Posterior vena cava (tissue), 2 donors: ENCODE results near the gene KASH5. TPM values are rescaled to one million over a fixed set of nuclear protein-coding genes. Genes with fewer than 3 reads are reported as not detected.
A peak's percentile ranks its signal among the peaks of the same experiment; 100 is the strongest.

Source experiments
- DNase-seq: peaks from one replicate; pipeline ENCODE4 v3.0.0-alpha.2; 2020; ENCODE audit warnings: low spot score
- intact Hi-C, 2 donors: fragments of 100-400 bp; cut with DNase I; formaldehyde crosslinking; loops; one replicate each; pipeline versions ENCODE4 v1.14.1 to v1.14.2; 2022 to 2023
- long read RNA-seq, 2 donors: library from polyadenylated mRNA; unstranded; transcript quantifications; one replicate each; pipeline ENCODE4 v2.0.0, GENCODE V29; 2020 to 2021
- total RNA-seq, 2 donors: library from RNA; stranded (reverse); fragmentation: NEBNext Ultra II Directional; extraction: Animal tissue kit (Norgen Biotek cat#: 25700); gene quantifications; one replicate each; pipeline ENCODE4 v1.2.1, GENCODE V29; 2021
- donor health status: DM: yes; HTN: yes; CAD: no.
- donor health status: DM: yes; HTN: yes; CAD: no.

The KASH5 gene
- total RNA-seq: not detected
- long read RNA-seq, donor 1: 0 reads
- long read RNA-seq, donor 2: 0 reads

DNA sequence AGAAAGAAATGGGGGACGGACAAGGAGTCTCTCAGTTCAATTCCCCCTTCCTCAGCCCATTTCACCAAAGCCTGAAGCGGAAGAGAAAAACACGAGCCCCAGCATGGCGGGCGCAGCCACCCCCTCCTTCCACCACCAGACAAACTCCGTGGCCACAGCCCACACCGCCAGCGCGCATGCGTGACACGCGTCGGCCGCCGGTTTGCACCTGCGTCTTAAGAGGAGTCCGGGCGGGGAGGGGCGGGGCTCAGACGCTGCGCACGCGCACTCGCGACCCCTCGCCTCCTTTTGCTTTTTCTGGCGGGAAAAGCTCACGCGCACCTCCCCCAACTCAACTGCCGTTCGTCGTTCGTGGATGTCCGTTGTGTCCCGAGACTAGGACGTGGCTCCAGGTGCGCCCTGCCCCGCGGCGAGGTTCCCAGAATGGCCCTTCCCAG is at the start of gene KASH5:
KASH5 (plus strand) TSS at position 314 of the 437 bp plus-strand sequence. CDS start 2,635 bp downstream, outside the sequence.
- DNase-seq: peak; percentile 95
- intact Hi-C loops: no loop called here

GRCh38 chr19:49338691-49339300 is 49.3 kb upstream of the KASH5 start:
- DNase-seq: peak; percentile 84
- intact Hi-C loops: no loop called here

DNA sequence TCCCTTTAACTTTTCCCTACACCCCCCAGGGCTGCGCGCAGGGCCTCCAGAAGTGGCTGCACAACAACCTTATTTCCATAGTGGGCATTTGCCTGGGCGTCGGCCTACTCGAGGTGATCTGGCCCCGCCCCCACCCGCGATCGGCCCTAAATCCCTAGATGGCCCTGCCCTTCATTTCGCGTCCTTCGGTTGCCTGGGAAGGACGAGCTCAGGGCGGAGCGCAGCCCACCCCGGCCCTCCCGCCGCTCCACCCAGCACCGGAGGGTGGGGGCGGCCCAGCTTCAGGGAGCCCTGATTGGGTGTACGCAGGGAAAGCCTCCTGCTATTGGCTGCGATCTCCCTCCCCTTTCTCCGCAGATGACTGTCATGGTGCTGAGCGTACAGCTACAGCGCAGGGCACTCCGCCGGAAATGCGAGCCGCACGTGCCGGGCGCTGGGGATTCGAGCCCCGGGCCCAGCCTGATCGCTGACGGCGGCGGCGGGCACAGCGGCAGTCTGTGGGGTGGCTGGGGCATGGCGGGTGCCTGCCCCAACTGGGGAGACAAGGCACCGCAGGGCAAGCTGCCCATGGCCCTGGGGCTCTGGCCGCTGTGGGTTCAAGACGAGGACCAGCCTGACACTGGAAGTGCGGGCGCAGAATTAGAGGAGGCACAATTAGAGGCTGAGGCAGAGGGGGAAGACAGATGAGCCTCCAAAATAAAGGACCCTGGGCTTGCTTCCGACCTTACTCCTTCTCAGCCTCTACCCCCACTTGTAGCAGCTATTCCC is 48.6 kb upstream of the KASH5 start:
- intact Hi-C loops: no loop called here
- peak; percentile 95 for DNase-seq

DNA sequence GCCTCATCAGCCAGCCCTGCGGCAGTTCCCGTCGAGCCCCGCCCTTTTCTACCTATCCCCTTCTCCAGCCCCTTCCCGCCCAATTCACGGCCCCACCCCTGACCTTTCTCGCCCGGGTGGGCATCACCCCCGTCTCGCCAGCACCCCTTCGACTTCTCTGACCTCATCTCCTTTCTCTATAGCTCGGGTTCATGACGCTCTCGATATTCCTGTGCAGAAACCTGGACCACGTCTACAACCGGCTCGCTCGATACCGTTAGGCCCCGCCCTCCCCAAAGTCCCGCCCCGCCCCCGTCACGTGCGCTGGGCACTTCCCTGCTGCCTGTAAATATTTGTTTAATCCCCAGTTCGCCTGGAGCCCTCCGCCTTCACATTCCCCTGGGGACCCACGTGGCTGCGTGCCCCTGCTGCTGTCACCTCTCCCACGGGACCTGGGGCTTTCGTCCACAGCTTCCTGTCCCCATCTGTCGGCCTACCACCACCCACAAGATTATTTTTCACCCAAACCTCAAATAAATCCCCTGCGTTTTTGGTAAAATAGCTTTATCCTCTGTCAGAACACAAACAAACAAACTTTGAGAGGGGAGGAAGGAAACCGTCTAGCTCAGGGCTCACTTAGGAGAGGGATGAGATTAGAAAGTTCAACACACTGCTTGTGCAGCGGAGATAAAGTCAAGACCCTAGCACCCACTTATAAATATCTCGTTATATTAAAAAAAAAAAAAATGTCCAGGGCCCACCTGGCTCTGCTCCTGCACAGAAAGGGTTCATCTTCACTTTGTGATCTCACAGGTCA is 47.8 kb upstream of the KASH5 start:
- intact Hi-C loops: no loop called here
- peak; percentile 87 for DNase-seq

DNA sequence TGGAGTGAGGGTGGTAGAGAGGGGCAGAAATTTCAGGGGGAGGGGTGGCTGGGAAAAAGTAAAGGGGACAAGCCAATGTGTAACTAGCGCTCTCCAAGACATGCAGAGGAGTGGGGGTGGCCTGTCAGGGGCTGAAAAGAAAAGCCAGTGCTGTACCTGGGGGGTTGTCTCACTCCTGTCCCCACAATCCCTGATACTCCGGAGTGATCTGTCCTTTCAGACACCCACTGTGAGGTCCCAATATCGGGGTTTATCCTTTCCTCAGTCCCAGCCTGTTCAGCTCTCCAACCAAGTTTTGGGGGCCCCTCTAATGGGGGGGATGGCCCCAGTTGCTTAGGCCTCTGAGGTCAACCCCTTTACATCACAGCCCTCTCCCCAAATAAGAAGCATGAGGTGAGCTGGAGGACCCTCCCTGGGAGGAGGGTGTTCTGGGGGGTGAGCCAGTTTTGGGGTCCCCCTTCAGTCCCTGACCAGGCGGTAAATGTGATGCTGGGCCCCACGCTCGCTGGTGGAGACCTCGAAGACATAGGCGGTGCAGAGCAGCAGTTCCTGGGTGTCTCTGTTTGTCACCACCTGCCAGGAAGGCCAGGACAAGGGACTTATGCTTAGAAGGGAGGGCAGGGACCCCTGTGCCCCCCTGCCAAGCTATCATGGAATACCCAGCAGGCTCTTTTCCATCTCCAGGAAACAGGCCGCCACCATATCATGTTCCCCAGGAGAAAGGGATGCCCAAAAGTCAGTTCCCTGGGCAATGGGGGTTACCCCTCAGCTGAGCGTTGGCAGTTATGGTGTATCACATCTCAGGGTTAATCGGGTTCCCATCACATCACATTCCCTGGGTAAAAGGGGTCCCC is 47.0 kb upstream of the KASH5 start:
- intact Hi-C loops: no loop called here
- DNase-seq: peak; percentile 67

- intact Hi-C loops: no loop called here
- peak; percentile 67 for DNase-seq
These were observed 45.7 kb upstream of the KASH5 start for GRCh38 chr19:49342291-49342721.

DNA sequence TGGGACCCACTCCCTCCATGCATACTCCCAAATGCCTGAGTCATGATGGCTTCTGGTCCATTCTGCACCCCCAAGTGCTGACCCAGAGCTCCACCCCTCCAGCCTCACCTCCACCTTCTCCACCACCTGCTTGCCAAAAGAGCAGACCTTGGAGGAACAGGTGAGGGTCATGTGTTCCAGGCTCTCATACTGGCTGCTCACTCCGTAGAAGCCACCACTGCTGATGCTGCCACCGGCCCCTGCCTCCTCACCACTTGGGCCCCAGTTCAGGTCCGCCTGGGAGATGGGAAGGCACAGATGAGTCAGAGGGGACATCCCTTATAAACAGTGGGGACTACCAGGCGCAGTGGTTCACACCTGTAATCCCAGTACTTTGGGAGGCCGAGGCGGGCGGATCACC is 44.9 kb upstream of the KASH5 start:
- intact Hi-C loops: no loop called here
- DNase-seq: peak; percentile 72

- intact Hi-C loops: no loop called here
- peak; percentile 49 for DNase-seq
These were observed 43.3 kb upstream of the KASH5 start for GRCh38 chr19:49344505-49345423.

DNA sequence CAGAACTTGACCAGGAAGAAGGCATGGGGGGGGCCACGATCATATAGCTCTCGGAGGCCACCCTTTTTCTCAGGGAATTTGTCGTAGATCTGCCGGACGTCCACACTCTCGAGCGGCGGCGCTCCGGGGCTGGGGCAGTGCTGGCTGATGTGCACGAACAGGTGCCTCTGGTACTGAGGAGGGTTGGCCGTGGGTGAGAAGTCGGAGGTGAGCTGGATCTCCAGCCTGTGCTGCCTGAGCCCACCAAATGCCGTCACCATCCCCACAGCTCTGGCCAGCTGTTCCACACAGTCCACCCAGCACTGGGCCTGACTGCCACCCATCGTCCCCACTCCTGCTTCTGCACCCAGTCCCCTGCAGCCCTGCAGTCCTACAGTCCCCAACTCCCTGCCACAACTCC is 40.9 kb upstream of the KASH5 start:
- intact Hi-C loops: no loop called here
- DNase-seq: peak; percentile 67

GRCh38 chr19:49347835-49348234 is 40.2 kb upstream of the KASH5 start:
- no peak for DNase-seq
- intact Hi-C loops: no loop called here

DNA sequence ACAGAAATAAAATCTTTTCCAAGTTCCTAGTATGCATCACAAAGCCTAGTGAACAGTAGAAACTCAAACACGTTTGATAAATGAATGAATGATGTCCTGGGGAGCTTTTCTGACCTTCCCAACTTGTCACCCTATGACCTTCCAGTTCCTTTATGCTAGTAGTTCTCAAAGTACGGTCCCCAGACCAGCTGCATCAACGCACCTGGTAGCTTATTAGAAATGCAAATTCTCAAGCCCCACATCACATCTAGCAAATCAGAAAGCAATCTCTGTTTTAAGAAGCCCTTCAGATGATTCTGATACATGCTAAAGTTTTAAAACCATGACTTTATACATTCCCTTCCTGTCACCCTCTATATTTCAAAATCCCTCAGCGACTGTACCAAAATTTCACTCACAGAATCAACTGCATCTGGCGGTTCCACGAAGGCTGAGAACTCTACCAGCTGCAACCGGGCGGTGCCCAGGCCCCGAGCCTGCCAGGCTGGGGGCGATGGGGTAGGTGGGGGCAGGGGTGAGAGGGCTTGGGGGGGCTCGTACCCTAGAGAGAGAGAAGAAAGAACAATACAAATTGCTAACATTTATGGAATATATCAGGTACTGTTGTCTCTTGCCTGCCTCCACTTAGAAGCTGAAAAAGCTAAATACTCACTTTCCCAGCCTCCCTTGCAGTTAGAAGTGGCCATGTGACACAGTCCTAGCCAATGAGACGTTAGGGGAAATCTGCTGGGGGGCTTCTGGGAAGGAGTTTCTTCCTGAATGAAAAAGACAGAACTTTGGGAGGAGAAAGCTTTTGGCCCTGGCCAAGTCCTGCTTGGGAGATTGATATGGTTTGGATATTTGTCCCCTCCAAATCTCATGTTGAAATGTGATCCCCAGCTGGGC is 39.5 kb upstream of the KASH5 start:
- intact Hi-C loops: no loop called here
- DNase-seq: no peak

GRCh38 chr19:49349567-49349966 is 38.5 kb upstream of the KASH5 start:
- no peak for DNase-seq
- intact Hi-C loops: no loop called here

DNA sequence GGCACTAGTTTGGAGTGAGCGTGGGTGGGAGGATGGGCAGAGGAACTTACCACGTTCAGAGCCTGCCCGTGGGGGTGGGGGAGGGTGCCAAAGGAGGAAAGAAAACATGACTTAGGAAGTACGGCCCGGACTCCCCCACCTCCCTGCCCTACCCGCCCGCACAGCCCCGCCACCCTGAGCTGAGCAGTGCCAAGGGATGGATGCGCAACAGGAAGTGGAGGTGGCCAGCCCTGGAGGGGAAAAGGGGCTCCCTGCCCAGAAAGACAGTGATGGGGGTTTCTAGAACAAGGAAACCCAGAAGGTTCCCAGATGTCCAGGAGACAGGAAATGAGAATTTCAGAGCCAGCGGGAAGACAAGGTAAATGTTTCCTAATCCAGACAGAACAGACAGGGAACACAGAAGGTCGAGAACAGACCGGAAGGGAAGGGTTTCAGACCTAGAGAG is 32.1 kb upstream of the KASH5 start:
- no peak for DNase-seq
- intact Hi-C loops: no loop called here

- DNase-seq: no peak
- intact Hi-C loops: no loop called here
These were observed 31.7 kb upstream of the KASH5 start for GRCh38 chr19:49356382-49356781.

DNA sequence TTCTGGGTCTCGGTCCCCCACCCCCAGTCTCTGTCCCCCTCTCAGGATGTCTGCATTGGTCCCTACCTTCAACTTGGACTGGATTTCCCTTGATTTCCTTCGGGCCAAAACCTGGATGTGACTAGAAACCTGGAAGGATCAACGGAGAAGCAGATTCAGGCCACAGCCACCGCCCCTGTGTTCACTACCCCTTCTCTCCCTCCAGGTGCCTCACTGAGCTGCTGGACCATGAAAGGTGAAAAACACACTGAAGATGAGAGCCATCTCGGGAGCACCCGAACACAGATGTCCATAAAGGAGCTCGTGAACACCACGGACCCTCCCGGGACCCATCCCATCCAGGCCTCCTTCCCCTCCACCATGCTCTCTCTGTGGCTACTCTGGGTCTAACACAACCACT is 30.9 kb upstream of the KASH5 start:
- intact Hi-C loops: no loop called here
- DNase-seq: no peak

GRCh38 chr19:49359851-49360820 is 27.9 kb upstream of the KASH5 start:
- intact Hi-C loops: no loop called here
- no peak for DNase-seq
